GM18502 (cell line): ENCODE measurements around the gene MEGF11.
"Not testable (repeated sequence)": the region's sequence is repeated elsewhere in the genome, so short reads cannot be mapped to it uniquely, and the experiment has no call there.

ENCODE experiments used
- ATAC-seq: cut with Tn5 transposase; IDR thresholded peaks from one replicate; pipeline ENCODE4 v1.9.1; 2021; ENCODE audit warnings: mild to moderate bottlenecking; ENCODE audit not compliant: unreplicated experiment, poor library complexity

MEGF11 gene

GRCh38 chr15:65887565-65887964 is 366.0 kb downstream of the MEGF11 start:
- no peak for ATAC-seq

- no peak for ATAC-seq
Measured at GRCh38 chr15:65885668-65886218, 367.8 kb downstream of the MEGF11 start.

- no peak for ATAC-seq
Measured at GRCh38 chr15:65884511-65884910, 369.0 kb downstream of the MEGF11 start.

- ATAC-seq, result no peak
Measured at GRCh38 chr15:65883571-65883970, 370.0 kb downstream of the MEGF11 start.

- no peak for ATAC-seq
Measured at GRCh38 chr15:65881766-65882434, 371.6 kb downstream of the MEGF11 start.

- ATAC-seq, result no peak
Measured at GRCh38 chr15:65877749-65878148, 375.8 kb downstream of the MEGF11 start.

GRCh38 chr15:65875458-65875857 is 378.1 kb downstream of the MEGF11 start:
- ATAC-seq, result no peak

- no peak for ATAC-seq
Measured at GRCh38 chr15:65873256-65873655, 380.3 kb downstream of the MEGF11 start.

- not testable (repeated sequence) for ATAC-seq
Measured at GRCh38 chr15:65872596-65872995, 381.0 kb downstream of the MEGF11 start.

- not testable (repeated sequence) for ATAC-seq
Measured at GRCh38 chr15:65871886-65872285, 381.7 kb downstream of the MEGF11 start.

GRCh38 chr15:65870889-65871533 is 382.5 kb downstream of the MEGF11 start:
- no peak for ATAC-seq

GRCh38 chr15:65869954-65870871 is 383.3 kb downstream of the MEGF11 start:
- ATAC-seq, result no peak

GRCh38 chr15:65869126-65869953 is 384.2 kb downstream of the MEGF11 start, which contains the start of gene RAB11A:
RAB11A (plus strand) TSS chr15:65869491; CDS start chr15:65869586, 95 bp downstream.
- ATAC-seq, result peak; percentile 89

GRCh38 chr15:65868546-65869125 is 384.9 kb downstream of the MEGF11 start:
- ATAC-seq, result no peak

GRCh38 chr15:65867933-65868332 is 385.6 kb downstream of the MEGF11 start:
- not testable (repeated sequence) for ATAC-seq

GRCh38 chr15:65867244-65867643 is 386.3 kb downstream of the MEGF11 start:
- no peak for ATAC-seq

GRCh38 chr15:65863106-65863505 is 390.4 kb downstream of the MEGF11 start:
- no peak for ATAC-seq

GRCh38 chr15:65862682-65863081 is 390.9 kb downstream of the MEGF11 start:
- ATAC-seq, result peak; percentile 74

- ATAC-seq, result no peak
Measured at GRCh38 chr15:65857718-65858402, 395.7 kb downstream of the MEGF11 start.
